Mesendoderm (in vitro differentiated cells): ENCODE measurements around the gene KIZ.

Source experiments
- DNase-seq: peaks from one replicate; pipeline ENCODE4 v3.0.0; 2013
- H2AK5ac ChIP-seq: 2 replicates; pipeline ENCODE4 v1.6.1; 2013; ENCODE audit warnings: low read length, inconsistent platforms
- H2BK120ac ChIP-seq: 2 replicates; pipeline ENCODE4 v1.6.1; 2013; ENCODE audit warnings: low read depth, mild to moderate bottlenecking, low read length, moderate library complexity, mixed read lengths
- H2BK15ac ChIP-seq: replicated peaks from 2 replicates; pipeline ENCODE4 v1.6.1; 2013; ENCODE audit warnings: low read depth, mild to moderate bottlenecking, moderate library complexity
- H2BK5ac ChIP-seq: 2 replicates; pipeline ENCODE4 v1.6.1; 2013; ENCODE audit warnings: low read length, inconsistent platforms
- H3K18ac ChIP-seq: 2 replicates; pipeline ENCODE4 v1.6.1; 2013; ENCODE audit warnings: mild to moderate bottlenecking, low read length, mixed read lengths
- H3K23ac ChIP-seq: one replicate; pipeline ENCODE4 v1.6.1; 2013; ENCODE audit warnings: low read length
- H3K27ac ChIP-seq: 2 replicates; pipeline ENCODE4 v1.5.1; 2013; ENCODE audit warnings: low read depth, mild to moderate bottlenecking, inconsistent platforms, low read length, moderate library complexity
- H3K27me3 ChIP-seq: 2 replicates; pipeline ENCODE4 v1.6.1; 2013; ENCODE audit warnings: low read length, control low read depth, mild to moderate bottlenecking, inconsistent platforms; ENCODE audit not compliant: insufficient read depth, poor library complexity
- H3K36me3 ChIP-seq: 2 replicates; pipeline ENCODE4 v1.6.1; 2013; ENCODE audit warnings: low read length, inconsistent platforms; ENCODE audit not compliant: control insufficient read depth, insufficient read depth
- H3K4ac ChIP-seq: one replicate; pipeline ENCODE4 v1.6.1; 2013; ENCODE audit warnings: low read depth, mild to moderate bottlenecking, low read length, moderate library complexity
- H3K4me1 ChIP-seq: 2 replicates; pipeline ENCODE4 v1.6.1; 2013; ENCODE audit warnings: low read depth, low read length, inconsistent platforms; ENCODE audit not compliant: control insufficient read depth
- H3K4me2 ChIP-seq: 2 replicates; pipeline ENCODE4 v1.6.1; 2013; ENCODE audit warnings: low read length
- H3K4me3 ChIP-seq: 2 replicates; pipeline ENCODE4 v1.5.1; 2013; ENCODE audit warnings: mild to moderate bottlenecking, low read length
- H3K56ac ChIP-seq: one replicate; pipeline ENCODE4 v1.6.1; 2013; ENCODE audit warnings: low read length
- H3K79me1 ChIP-seq: 2 replicates; pipeline ENCODE4 v1.6.1; 2013; ENCODE audit warnings: low read length, inconsistent platforms
- H3K79me2 ChIP-seq: 2 replicates; pipeline ENCODE4 v1.6.1; 2013; ENCODE audit warnings: mild to moderate bottlenecking, low read length; ENCODE audit not compliant: control insufficient read depth, insufficient read depth
- H3K9ac ChIP-seq: 2 replicates; pipeline ENCODE4 v1.6.1; 2013; ENCODE audit warnings: low read length, inconsistent platforms
- H4K5ac ChIP-seq: one replicate; pipeline ENCODE4 v1.6.1; 2013; ENCODE audit warnings: low read length
- H4K8ac ChIP-seq: one replicate; pipeline ENCODE4 v1.6.1; 2013; ENCODE audit warnings: low read depth, mild to moderate bottlenecking, control low read depth, low read length, moderate library complexity
- WGBS: extraction: QIAGEN DNeasy Blood & Tissue Kit; methylation state at CpG from one replicate; pipeline ENCODE4 v1.1.7; 2013; ENCODE audit warnings: low lambda C conversion rate, missing lambda C conversion rate; ENCODE audit not compliant: insufficient coverage; ENCODE audit errors: extremely low coverage; 5-methylcytosine and 5-hydroxymethylcytosine counted together

KIZ gene

DNA sequence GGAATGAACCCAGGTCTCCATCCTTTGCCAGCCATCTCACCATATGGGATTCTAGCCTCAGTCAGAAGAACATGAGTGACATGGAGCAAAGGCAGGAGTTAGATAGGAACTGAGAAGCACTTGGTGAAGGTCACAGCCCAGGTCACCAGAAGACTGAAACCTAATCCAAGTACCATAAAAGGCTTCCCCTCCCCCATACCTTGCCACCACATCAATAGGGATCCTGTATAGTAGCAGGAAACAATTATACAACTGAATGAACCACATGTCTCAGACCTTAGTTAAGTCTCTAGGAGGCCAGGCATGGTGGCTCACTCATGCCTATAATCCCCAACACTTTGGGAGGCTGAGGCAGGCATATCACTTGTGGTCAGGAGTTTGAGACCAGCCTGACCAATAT lies 49.6 kb downstream of the KIZ start:
- no peaks in the 10 kb centered on the region for H3K36me3 ChIP-seq
- no peak overlapping the region for H2BK15ac ChIP-seq
- H3K23ac ChIP-seq = no peak overlapping the region
- no peak overlapping the region for H3K4me2 ChIP-seq
- H2AK5ac ChIP-seq = no peak overlapping the region
- no peaks in the 10 kb centered on the region for H3K79me2 ChIP-seq
- no peak overlapping the region for H4K8ac ChIP-seq
- H3K79me1 ChIP-seq = no peaks in the 10 kb centered on the region
- no peak for DNase-seq
- H3K9ac ChIP-seq = no peak overlapping the region
- H3K56ac ChIP-seq = no peak overlapping the region
- H3K4ac ChIP-seq = no peak overlapping the region
- H2BK120ac ChIP-seq = no peak overlapping the region
- no peak overlapping the region for H3K27ac ChIP-seq
- no peak overlapping the region for H4K5ac ChIP-seq
- no peak overlapping the region for H3K18ac ChIP-seq
- no peaks in the 10 kb centered on the region for H3K27me3 ChIP-seq
- H3K4me3 ChIP-seq = no peak overlapping the region
- no peak overlapping the region for H2BK5ac ChIP-seq
- H3K4me1 ChIP-seq = peaks cover under 1% of the 10 kb centered on the region

DNA sequence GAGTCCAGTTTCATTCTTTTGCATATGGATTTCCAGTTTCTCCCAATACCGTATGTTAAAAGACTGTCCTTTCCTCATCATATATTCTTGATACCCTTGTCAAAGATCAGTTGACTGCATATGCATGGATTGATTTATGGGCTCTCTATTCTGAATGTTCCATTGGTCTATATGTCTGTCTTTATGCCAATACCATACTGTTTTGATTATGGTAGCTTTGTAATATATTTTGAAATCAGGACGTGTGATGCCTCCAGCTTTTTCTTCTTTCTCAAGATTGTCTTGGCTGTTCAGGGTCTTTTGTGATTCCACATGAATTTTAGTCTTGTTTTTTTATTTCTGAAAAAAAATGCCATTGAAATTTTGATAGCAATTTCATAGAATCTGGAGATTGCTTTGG lies 51.9 kb downstream of the KIZ start:
- Histone ChIP-seq H3K4me2 (no peak overlapping the region), H3K4me3 (no peak overlapping the region), H3K79me2 (no peaks in the 10 kb centered on the region), H3K79me1 (no peaks in the 10 kb centered on the region), H3K27me3 (no peaks in the 10 kb centered on the region), H4K8ac (no peak overlapping the region), H3K9ac (no peak overlapping the region), H2BK15ac (no peak overlapping the region), H2BK5ac (no peak overlapping the region), H2AK5ac (no peak overlapping the region), H3K4ac (no peak overlapping the region), H3K56ac (no peak overlapping the region), H3K23ac (no peak overlapping the region), H3K36me3 (no peaks in the 10 kb centered on the region), H4K5ac (no peak overlapping the region), H3K18ac (no peak overlapping the region), H3K4me1 (peaks cover 2% of the 10 kb centered on the region), H3K27ac (no peak overlapping the region), H2BK120ac (no peak overlapping the region)
- no CpG with 5 or more reads among the region's 2 CpGs for WGBS
- no peak for DNase-seq

DNA sequence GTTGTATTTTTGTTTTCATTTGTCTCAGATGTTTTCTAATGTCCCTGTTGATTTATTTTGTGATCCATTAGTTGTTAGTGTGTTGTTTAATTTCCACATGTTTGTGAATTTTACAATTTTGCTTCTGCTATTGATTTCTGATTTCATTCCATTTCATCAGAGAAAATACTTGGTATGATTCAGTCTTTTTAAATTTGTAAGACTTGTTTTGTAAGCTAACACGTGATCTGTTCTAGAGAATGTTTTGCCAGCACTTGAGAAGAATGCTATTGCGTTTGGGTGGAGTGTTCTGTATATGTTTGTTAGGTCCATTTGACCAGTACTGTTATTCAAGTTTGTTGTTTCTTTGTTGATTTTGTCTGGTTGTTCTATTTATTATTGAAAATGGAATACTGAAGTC lies 53.9 kb downstream of the KIZ start:
- Histone ChIP-seq H3K27ac (no peak overlapping the region), H3K9ac (no peak overlapping the region), H3K18ac (no peak overlapping the region), H4K8ac (no peak overlapping the region), H3K56ac (no peak overlapping the region), H4K5ac (no peak overlapping the region), H3K79me1 (no peaks in the 10 kb centered on the region), H3K4me2 (no peak overlapping the region), H3K4me1 (peaks cover 2% of the 10 kb centered on the region), H3K27me3 (no peaks in the 10 kb centered on the region), H3K36me3 (no peaks in the 10 kb centered on the region), H2BK120ac (no peak overlapping the region), H3K79me2 (no peaks in the 10 kb centered on the region), H2BK5ac (no peak overlapping the region), H2BK15ac (no peak overlapping the region), H3K4ac (no peak overlapping the region), H2AK5ac (no peak overlapping the region), H3K4me3 (no peak overlapping the region), H3K23ac (no peak overlapping the region)
- WGBS = no CpG with 5 or more reads among the region's 2 CpGs
- DNase-seq = no peak

DNA sequence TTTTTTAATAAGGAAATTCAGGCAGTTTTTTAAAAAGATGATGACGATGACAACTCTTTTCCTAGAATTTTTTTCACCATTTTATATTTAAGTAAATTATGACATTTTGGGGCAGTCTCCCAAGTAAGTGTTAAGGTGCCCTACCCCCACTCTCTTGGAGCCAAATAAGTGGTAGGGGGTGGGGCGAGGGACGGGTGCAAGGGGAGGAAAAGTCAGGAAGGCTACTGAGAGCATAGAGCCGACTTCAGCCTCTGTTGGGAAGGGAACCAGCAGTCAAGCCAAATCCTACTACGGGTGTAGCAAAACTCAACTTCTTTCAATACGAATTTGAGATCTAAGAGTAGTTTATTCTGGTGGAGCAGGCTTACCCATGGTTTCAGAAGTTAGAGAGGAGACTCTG lies 54.4 kb downstream of the KIZ start:
- Histone ChIP-seq H2AK5ac (no peak overlapping the region), H2BK120ac (no peak overlapping the region), H3K4me3 (no peak overlapping the region), H3K9ac (no peak overlapping the region), H3K79me2 (no peaks in the 10 kb centered on the region), H4K5ac (no peak overlapping the region), H2BK15ac (no peak overlapping the region), H3K4me1 (peaks cover 2% of the 10 kb centered on the region), H2BK5ac (no peak overlapping the region), H3K79me1 (no peaks in the 10 kb centered on the region), H3K27me3 (no peaks in the 10 kb centered on the region), H4K8ac (no peak overlapping the region), H3K4ac (no peak overlapping the region), H3K36me3 (no peaks in the 10 kb centered on the region), H3K56ac (peak overlapping the region; percentile 31), H3K18ac (no peak overlapping the region), H3K23ac (no peak overlapping the region), H3K27ac (no peak overlapping the region), H3K4me2 (no peak overlapping the region)
- DNase-seq = no peak
- no CpG with 5 or more reads among the region's 6 CpGs for WGBS

DNA sequence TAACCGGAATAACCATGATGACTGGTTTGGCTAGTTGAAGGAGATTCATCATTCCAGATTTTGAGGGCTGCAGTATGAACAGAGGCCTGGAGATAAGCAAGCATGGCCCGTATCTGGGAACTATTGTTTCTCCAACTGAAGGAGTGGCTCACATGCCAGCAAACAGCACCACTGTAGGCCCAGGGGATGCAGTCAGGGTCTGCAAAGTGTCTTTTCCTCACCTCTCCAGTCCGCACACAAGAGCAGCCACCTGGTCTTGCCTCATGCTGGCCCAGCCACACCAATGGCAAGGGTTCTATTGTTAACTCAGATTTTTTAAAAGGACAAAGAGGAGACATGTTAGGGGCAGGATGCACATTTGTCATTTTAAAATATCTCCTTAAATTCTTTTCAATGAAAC lies 55.1 kb downstream of the KIZ start:
- no peak overlapping the region for H2AK5ac ChIP-seq
- no peak overlapping the region for H2BK15ac ChIP-seq
- H3K79me1 ChIP-seq = no peaks in the 10 kb centered on the region
- H4K5ac ChIP-seq = no peak overlapping the region
- H3K27ac ChIP-seq = no peak overlapping the region
- no peaks in the 10 kb centered on the region for H3K36me3 ChIP-seq
- H3K79me2 ChIP-seq = no peaks in the 10 kb centered on the region
- no peak for DNase-seq
- H3K23ac ChIP-seq = no peak overlapping the region
- no peaks in the 10 kb centered on the region for H3K27me3 ChIP-seq
- H2BK120ac ChIP-seq = no peak overlapping the region
- H4K8ac ChIP-seq = no peak overlapping the region
- H2BK5ac ChIP-seq = no peak overlapping the region
- H3K4me2 ChIP-seq = no peak overlapping the region
- H3K9ac ChIP-seq = no peak overlapping the region
- no peak overlapping the region for H3K56ac ChIP-seq
- no peak overlapping the region for H3K4me3 ChIP-seq
- peaks cover 2% of the 10 kb centered on the region for H3K4me1 ChIP-seq
- H3K4ac ChIP-seq = no peak overlapping the region
- H3K18ac ChIP-seq = no peak overlapping the region
- WGBS = no CpG with 5 or more reads among the region's 3 CpGs

DNA sequence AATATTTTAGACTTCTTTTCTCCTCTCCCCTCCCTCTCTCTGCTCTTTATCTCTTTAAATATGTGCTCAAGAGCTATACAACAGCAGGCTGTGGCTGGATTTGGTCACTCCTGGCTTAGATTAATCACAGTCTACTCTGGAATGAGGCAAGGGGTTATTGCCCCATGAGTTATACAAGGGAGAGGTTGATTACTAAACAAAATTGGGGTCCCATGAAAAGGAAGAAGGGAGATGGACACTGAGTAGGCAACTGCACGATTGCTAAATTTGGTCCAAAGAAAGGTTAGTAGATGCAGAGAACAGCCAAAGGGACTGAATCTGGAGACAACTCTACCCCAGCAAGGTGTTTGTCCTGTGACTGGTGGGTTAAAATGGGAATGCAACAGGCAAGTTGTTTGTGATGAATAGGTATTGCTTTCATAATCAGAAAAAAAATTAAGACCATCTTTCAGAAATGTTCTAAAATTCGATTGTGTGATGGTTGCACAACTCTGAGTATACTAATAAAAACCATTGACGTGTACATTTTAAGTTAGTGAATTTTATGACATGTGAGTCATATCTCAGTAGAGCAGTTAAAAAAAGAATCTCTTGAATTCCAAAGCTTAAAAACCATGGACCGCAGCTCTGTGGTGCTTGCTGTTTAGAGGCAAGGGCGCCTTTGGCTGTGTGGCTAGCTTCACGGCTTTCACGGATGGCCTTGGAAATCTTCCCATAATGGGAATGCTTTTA lies 57.1 kb downstream of the KIZ start:
- H2BK15ac ChIP-seq = no peak overlapping the region
- H4K5ac ChIP-seq = no peak overlapping the region
- no peak overlapping the region for H3K4me2 ChIP-seq
- no peak overlapping the region for H2BK5ac ChIP-seq
- H3K23ac ChIP-seq = no peak overlapping the region
- WGBS = no CpG with 5 or more reads among the region's 7 CpGs
- no peak overlapping the region for H2BK120ac ChIP-seq
- H3K4me3 ChIP-seq = no peak overlapping the region
- no peak overlapping the region for H3K56ac ChIP-seq
- no peak for DNase-seq
- no peak overlapping the region for H2AK5ac ChIP-seq
- no peak overlapping the region for H4K8ac ChIP-seq
- no peaks in the 10 kb centered on the region for H3K36me3 ChIP-seq
- H3K79me1 ChIP-seq = no peaks in the 10 kb centered on the region
- no peaks in the 10 kb centered on the region for H3K79me2 ChIP-seq
- H3K9ac ChIP-seq = no peak overlapping the region
- H3K18ac ChIP-seq = no peak overlapping the region
- no peak overlapping the region for H3K4ac ChIP-seq
- H3K27ac ChIP-seq = no peak overlapping the region
- no peaks in the 10 kb centered on the region for H3K27me3 ChIP-seq
- peaks cover 2% of the 10 kb centered on the region for H3K4me1 ChIP-seq
